HEK293 (cell line): ENCODE measurements around the gene HNRNPA2B1.

ENCODE experiments used
- CTCF ChIP-seq: fragments of 450-650 bp; formaldehyde crosslinking; IDR thresholded peaks from 2 replicates; pipeline ENCODE4 v1.5.1; 2016; ENCODE audit warnings: missing biosample characterization, missing genetic modification characterization
- PRDM10 ChIP-seq: fragments of 450-650 bp; formaldehyde crosslinking; IDR thresholded peaks from 2 replicates; pipeline ENCODE4 v1.5.1; 2016; ENCODE audit warnings: missing biosample characterization, missing genetic modification characterization
- ZNF133 ChIP-seq: fragments of 450-650 bp; formaldehyde crosslinking; IDR thresholded peaks from 2 replicates; pipeline ENCODE4 v1.5.1; 2016; ENCODE audit warnings: missing biosample characterization, missing genetic modification characterization
- ZNF473 ChIP-seq: fragments of 450-650 bp; formaldehyde crosslinking; IDR thresholded peaks from 2 replicates; pipeline ENCODE4 v1.5.1; 2017; ENCODE audit warnings: missing biosample characterization, missing genetic modification characterization
- ZNF513 ChIP-seq: fragments of 450-650 bp; IDR thresholded peaks from 2 replicates; pipeline ENCODE4 v1.5.1; 2018; ENCODE audit warnings: missing biosample characterization, missing genetic modification characterization
- ZSCAN5A ChIP-seq: fragments of 450-650 bp; formaldehyde crosslinking; IDR thresholded peaks from 2 replicates; pipeline ENCODE4 v1.5.1; 2016; ENCODE audit warnings: missing biosample characterization, missing genetic modification characterization
- TF ChIP-seq, protein P1 (sequence below): fragments of 450-650 bp; formaldehyde crosslinking; IDR thresholded peaks from 2 replicates; pipeline ENCODE4 v1.5.1; 2016; ENCODE audit warnings: missing biosample characterization, missing genetic modification characterization, borderline replicate concordance

DNA sequence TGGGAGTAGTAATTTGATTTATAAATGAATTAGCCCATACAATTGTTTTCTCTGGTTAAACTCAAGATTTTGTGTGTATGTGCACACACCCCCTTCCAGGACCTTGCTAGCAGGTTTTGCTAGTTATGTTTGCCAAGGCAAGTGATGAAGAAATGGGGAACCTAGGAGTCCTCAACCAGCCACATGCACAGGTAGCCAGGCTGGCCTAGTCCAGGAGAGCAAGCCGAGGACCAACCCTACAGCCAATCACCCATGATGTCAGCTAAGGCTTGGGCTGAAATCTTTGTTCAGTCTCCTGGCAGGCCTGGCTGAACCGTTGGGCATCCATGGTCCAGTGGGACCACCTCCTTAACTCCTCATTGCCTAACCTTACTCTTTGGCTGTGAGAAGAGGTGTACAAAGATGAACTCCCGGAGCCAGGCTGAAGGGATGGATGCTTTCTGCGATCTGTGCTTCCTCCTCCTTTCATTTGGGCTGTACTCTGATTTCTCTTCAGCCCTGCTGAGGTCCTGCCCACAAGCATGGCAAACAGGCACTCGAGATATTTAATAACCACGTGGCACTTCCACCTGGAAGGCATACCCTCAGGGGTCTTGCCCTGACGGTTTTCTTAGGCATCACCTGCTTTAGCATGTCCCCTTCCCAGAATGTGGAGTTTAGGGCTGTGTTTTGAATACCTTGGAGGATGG lies 22.1 kb downstream of the HNRNPA2B1 start:
- TF ChIP-seq PRDM10 (tag by site-specific recombination), result no peak
- TF ChIP-seq ZNF133, result no peak
- no peak for TF ChIP-seq ZNF473 (tag by site-specific recombination)
- no peak for TF ChIP-seq CTCF (tag by site-specific recombination)
- TF ChIP-seq, protein P1, sequence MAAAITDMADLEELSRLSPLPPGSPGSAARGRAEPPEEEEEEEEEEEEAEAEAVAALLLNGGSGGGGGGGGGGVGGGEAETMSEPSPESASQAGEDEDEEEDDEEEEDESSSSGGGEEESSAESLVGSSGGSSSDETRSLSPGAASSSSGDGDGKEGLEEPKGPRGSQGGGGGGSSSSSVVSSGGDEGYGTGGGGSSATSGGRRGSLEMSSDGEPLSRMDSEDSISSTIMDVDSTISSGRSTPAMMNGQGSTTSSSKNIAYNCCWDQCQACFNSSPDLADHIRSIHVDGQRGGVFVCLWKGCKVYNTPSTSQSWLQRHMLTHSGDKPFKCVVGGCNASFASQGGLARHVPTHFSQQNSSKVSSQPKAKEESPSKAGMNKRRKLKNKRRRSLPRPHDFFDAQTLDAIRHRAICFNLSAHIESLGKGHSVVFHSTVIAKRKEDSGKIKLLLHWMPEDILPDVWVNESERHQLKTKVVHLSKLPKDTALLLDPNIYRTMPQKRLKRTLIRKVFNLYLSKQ, result no peak
- no peak for TF ChIP-seq ZNF513
- no peak for TF ChIP-seq ZSCAN5A (tag by site-specific recombination)
